Activated CD4-positive, alpha-beta T cell treated with anti-CD3 and anti-CD28 coated beads, Interleukin-2, amount 50 U/mL, for 48 hours (primary cell): ENCODE data around the gene GOLGA7B.
A peak's percentile ranks its signal among the peaks of the same experiment; 100 is the strongest.

Source experiments
- DNase-seq, 2 experiments: peaks; one replicate each; pipeline ENCODE4 v3.0.0-alpha.2; 2020

The GOLGA7B gene

GRCh38 chr10:97849687-97850402 lies at the start of gene GOLGA7B:
Gene GOLGA7B (plus strand): TSS chr10:97849843. CDS start chr10:97850304, 461 bp downstream.
- DNase-seq, result peak; percentile 69

GRCh38 chr10:97800474-97800873 lies 49.2 kb upstream of the GOLGA7B start:
- no peak for DNase-seq

GRCh38 chr10:97801422-97801821 lies 48.2 kb upstream of the GOLGA7B start:
- no peak for DNase-seq

- DNase-seq, result no peak
Measured at GRCh38 chr10:97805096-97805884, 44.4 kb upstream of the GOLGA7B start.

- no peak for DNase-seq
Measured at GRCh38 chr10:97805949-97806348, 43.7 kb upstream of the GOLGA7B start.

- DNase-seq, result no peak
Measured at GRCh38 chr10:97810446-97810845, 39.2 kb upstream of the GOLGA7B start.

GRCh38 chr10:97811958-97812357 lies 37.7 kb upstream of the GOLGA7B start:
- no peak for DNase-seq

GRCh38 chr10:97812696-97813095 lies 36.9 kb upstream of the GOLGA7B start:
- no peak for DNase-seq

- no peak for DNase-seq
Measured at GRCh38 chr10:97813311-97813710, 36.3 kb upstream of the GOLGA7B start.

- DNase-seq, result no peak
Measured at GRCh38 chr10:97814996-97815395, 34.6 kb upstream of the GOLGA7B start.

GRCh38 chr10:97816609-97817008 lies 33.0 kb upstream of the GOLGA7B start:
- no peak for DNase-seq

- no peak for DNase-seq
Measured at GRCh38 chr10:97818572-97818971, 31.1 kb upstream of the GOLGA7B start.

- no peak for DNase-seq
Measured at GRCh38 chr10:97820096-97820704, 29.4 kb upstream of the GOLGA7B start.

GRCh38 chr10:97821308-97822038 lies 28.2 kb upstream of the GOLGA7B start:
- no peak for DNase-seq

- no peak for DNase-seq
Measured at GRCh38 chr10:97822261-97822687, 27.4 kb upstream of the GOLGA7B start.

- DNase-seq, result no peak
Measured at GRCh38 chr10:97823734-97824133, 25.9 kb upstream of the GOLGA7B start.

GRCh38 chr10:97825020-97825760 lies 24.5 kb upstream of the GOLGA7B start:
- DNase-seq, result no peak

GRCh38 chr10:97826892-97827291 lies 22.8 kb upstream of the GOLGA7B start:
- DNase-seq, result no peak

- no peak for DNase-seq
Measured at GRCh38 chr10:97827702-97828291, 21.8 kb upstream of the GOLGA7B start.

- no peak for DNase-seq
Measured at GRCh38 chr10:97828721-97829120, 20.9 kb upstream of the GOLGA7B start.

- no peak for DNase-seq
Measured at GRCh38 chr10:97830064-97830463, 19.6 kb upstream of the GOLGA7B start.

GRCh38 chr10:97831259-97831658 lies 18.4 kb upstream of the GOLGA7B start:
- DNase-seq, result no peak
